Fibroblast of gingiva (primary cell): Measurements from ENCODE around the gene FAM120A.
"Not testable (repeated sequence)": the region's sequence is repeated elsewhere in the genome, so short reads cannot be mapped to it uniquely, and the experiment has no call there.

ENCODE experiments used
- DNase-seq: peaks from one replicate; pipeline ENCODE4 v3.0.0-alpha.2; 2011; ENCODE audit warnings: low read depth

The FAM120A gene

DNA sequence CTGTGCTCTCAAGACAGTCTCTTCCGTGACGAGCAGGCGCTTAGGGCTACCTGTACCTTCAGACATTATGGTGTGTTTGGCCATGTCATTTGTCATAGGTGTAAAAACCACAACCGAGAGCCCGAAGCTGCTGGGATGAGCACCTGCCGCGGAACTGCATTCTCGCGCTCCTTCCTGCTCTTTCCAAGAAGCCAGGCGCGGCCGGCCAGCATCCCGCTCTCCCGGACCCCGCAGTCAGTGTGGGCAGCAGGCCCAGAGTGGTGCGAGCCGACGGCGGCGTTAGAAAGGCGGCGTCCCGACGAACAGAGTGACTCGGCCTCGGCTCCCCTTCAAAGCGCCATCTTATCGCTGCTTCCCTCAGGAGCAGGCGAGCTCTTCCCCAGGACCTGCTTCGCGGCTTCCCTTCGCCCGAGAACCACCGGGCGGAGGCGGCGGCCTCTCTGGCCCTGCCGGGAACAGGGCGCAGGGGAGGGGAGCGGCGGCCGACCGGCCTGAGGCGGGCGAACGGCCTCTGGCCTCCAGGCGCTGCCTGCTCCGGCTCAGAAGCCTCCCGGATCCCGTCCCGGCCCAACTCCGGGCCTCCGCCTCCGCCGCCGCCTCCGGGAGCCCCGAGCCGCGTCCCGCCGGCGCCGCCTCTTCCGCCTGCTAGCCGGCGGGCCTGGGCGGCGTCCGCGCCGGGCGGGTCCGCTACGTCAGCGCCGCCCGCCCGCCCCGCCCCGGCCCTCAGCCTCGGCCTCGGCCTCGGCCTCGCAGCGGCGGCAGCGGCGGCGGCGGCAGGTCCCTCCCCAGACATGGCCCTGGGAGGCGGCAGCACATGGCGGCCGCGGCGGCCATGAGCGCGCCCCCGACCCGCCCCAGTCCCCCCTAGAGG is at the start of gene FAM120A:
Gene FAM120A (plus strand): TSS at position 741 of the 871 bp plus-strand sequence. CDS start 231 bp downstream, outside the sequence.
- DNase-seq: peak; percentile 83

DNA sequence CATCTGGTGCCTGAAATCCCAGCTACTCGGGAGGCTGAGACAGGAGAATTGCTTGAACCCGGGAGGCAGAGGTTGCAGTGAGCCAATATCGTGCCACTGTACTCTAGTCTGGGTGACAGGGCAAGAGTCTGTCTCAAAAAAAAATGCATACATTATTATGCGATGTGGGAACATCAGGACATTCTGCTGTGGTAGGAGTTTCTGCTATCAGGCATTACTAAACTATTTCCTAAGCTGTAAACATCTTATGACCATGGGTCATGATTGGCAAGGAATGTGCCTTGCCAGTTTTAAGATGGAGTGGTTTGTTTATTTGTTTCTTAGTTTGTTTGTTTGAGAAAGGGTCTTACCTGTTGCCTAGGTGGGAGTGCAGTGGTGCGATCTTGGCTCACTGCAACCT is 45.1 kb upstream of the FAM120A start:
- DNase-seq: no peak

GRCh38 chr9:93413530-93413929 is 38.0 kb upstream of the FAM120A start:
- DNase-seq: no peak

GRCh38 chr9:93415176-93415690 is 36.3 kb upstream of the FAM120A start:
- no peak for DNase-seq

DNA sequence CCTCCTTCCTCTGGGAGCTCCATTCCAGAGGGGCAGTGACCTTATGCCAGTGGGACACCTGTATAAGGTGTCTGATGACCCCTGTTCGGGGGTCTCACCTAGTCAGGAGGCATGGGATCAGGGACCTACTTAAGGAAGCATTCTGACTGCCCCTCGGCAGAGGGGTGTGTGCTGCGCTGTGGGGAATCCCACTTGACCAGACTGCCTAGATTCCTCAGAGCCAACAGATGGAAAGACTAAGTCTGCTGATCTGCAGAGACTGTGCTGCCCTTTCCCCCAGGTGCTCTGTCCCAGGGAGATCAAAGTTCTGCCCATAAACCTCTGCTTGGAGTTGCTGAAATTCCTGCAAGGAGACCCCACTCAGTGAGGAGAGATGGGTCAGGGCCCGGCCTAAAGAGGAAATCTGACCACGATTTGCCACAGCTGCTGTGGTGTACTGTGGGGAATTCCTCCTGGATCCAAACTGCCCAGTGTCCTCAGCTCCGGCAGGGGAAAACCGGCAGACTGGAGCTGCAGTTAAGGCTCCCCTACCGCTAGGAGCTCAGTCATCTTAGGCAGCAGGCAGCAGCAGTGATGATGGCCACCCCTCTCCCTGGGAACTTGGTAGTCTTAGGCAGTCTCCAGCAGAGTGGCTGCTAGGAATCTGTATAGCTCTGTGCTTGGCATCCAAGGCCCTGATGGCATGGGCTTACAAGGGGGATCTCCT is 34.8 kb upstream of the FAM120A start:
- no peak for DNase-seq

- no peak for DNase-seq
These were observed 33.9 kb upstream of the FAM120A start for GRCh38 chr9:93417538-93417937.

GRCh38 chr9:93419023-93419422 is 32.5 kb upstream of the FAM120A start:
- no peak for DNase-seq

GRCh38 chr9:93422977-93423616 is 28.4 kb upstream of the FAM120A start:
- DNase-seq: no peak

DNA sequence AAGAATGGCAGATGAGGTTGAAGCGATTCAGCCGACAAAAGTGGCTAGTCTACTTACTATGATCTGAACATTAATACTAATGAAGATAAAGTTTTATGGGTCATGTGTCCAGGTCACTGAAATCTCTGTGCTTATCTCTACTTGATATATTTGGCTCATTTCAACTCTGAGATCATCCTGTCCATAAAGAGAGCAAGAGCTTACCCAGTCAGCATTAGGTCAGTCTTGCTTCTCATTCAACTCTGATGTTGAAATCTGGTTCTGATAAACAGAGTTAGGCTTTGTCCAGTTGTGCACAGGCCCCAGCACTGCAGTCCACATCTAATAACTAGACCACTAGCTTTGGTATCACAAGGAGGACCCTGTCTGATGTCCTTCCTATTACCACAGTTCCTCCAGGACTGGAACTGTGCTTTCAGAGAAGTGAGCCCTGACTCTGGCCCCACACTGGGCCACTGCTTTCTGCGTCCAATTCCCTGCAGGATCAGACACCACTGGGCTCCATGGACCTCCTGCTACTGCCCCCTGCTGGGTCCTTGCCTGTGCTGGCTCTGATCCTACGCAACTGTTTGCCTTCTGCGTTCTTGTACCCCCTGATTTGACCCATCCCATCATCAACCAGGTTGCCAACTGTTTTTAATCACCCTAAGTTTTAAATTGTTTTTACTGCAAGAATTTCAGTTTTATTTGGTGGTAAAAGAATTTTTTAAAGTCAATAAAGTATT is 23.7 kb upstream of the FAM120A start:
- DNase-seq: no peak

DNA sequence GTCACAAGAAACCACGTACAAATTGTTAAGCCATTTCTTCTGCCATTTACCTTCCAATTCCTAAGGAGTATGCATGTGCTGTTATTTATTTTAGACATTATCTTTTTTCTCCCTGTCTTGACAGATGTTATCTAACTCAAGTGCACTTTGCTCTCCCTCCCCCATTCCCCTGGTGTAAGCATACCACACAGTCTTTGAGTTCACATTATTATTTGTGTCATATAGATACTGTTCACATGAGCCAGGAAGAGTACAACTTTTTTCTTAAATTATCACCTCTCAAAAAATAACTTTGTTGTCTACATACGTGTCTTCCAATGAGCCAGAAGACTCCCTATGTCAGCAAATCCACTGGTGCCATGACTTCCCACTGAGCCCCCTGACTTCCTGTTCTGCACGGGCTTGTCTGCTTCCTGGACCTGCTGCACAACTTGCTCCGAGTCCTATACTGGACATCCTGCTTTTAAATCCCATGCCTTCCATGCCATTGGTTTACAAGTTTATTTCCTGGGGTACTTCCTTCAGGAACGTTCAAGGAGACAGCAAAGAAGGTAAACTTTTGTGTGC is 19.9 kb upstream of the FAM120A start:
- no peak for DNase-seq

DNA sequence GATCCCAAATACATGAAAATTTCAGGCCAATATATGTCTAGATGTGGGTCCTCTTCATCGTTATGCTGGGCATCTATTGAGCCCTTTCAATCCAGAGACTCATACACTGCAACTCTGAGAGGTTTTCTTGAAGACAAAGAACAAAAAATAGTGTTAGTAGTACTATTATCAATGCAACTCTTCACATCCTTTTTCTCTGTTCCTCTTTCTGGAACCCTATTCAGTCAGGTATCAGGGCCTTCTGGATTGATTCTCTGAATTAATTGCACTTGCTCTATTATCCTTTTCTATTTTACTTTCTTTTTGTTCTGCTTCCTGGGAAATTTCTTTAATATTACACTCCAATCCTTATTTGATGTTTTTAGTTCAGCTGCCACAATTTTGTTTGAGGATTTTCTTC is 18.5 kb upstream of the FAM120A start:
- DNase-seq: no peak

DNA sequence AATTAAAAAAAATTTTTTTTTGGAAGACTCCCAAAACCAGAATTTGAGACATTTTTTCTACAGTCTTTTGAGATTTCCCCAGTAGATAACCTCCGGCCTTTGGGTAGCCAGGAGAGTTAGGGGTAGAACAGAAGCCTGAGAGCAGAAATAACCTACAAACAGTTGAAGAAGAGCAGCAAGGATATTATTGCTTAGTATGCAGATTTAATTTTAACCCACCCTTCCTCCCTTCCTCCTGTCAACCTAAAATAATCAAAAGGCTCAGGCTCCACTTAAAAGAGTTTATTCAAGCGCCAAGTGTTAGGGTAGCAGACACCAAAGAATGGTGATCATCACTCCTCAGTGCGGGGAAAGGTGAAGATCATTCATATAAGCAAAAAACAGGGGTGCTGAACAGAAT is 17.4 kb upstream of the FAM120A start:
- no peak for DNase-seq

GRCh38 chr9:93435386-93435785 is 16.1 kb upstream of the FAM120A start:
- no peak for DNase-seq

GRCh38 chr9:93436218-93436617 is 15.3 kb upstream of the FAM120A start:
- DNase-seq: no peak

DNA sequence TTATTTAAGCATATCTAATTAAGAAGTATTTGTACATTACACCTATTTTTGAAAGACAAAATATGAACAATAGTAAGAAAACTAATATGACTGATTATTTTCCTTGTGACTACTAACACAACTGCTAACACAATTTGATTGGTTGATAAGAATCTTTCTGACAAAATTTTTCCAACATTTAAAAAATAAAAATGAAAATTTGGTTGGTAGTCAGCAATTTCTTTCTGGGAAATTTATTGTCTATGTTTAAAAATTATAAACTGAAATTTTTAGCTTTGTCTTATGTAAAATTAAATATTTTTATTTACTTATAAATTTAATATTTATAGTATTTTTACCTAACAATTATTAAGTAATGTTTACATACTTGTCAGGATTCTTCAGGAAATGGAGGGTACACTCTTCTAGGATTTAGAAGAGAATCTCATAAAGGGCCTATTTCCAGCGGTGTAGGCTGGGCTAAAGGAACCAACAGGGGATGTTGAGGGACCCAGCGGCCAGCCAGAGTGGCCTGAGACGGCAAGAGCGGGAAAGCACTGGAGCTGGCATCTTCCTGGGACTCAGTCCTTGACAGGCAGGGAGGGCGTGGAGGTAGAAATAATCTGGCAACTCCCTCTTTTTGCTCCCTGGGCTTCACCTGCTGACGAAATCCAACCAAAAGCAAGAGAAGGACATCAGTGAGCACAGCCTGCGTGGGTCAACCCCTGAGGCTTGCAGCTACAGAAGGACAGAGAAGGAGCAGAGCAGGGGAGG is 14.7 kb upstream of the FAM120A start:
- no peak for DNase-seq

GRCh38 chr9:93437996-93438395 is 13.5 kb upstream of the FAM120A start:
- no peak for DNase-seq

GRCh38 chr9:93439301-93439700 is 12.2 kb upstream of the FAM120A start:
- DNase-seq: not testable (repeated sequence)

DNA sequence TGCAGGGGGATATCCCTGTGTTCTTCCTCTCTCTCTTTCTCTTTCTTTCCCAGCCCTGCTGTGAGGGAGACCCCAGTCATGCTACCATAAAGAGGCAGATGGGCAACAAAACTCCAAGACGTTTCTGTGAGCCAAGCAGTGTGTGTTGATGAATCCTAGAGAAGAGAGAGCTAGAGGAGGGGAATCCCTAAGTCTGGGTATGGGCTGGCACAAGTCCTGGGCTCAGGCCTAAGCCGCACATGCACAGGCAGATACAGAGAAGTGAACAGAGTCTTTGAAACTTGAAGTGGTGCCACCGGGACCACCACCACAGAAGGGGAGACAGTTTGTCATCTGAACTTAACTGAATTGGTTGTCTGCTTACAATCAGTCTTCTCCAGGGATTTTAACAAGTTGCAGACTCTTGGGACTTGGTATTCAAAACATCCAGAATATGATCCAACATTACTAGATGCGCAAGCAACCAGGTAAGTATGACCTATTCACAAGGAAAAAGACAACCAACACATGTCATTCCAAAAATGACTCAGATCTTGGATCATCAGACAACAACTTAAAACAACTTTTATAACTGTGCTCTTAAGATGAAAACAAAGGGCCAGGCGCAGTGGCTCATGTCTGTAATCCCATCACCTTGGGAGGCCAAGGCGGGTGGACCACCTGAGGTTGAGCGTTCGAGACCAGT is 10.4 kb upstream of the FAM120A start:
- DNase-seq: no peak

GRCh38 chr9:93446073-93446472 is 5.4 kb upstream of the FAM120A start:
- no peak for DNase-seq

GRCh38 chr9:93447655-93448054 is 3.8 kb upstream of the FAM120A start:
- no peak for DNase-seq
